ENCODE data around the gene PRKCH.

- TF ChIP-seq CTCF (IDR thresholded peaks at IDR 0.05) = no peak
- TF ChIP-seq EP300 (IDR thresholded peaks at IDR 0.05) = no peak
- TF ChIP-seq POLR2A (IDR thresholded peaks at IDR 0.05) = no peak
These were observed 11.7 kb downstream of the PRKCH start for GRCh38 chr14:61333087-61333486.

Data from sigmoid colon (tissue), 4 donors.